HEK293T (cell line): ENCODE data around the gene CIB1.

Experiments used
- CTCF ChIA-PET: fragments of 350-600 bp; formaldehyde crosslinking; extraction: SDS; loops from one replicate; lab custom pipeline; 2021; ENCODE audit warnings: antibody characterized with exemption, inconsistent platforms; lab: Yijun Ruan, JAX
- POLR2A ChIA-PET: fragments of 350-600 bp; formaldehyde crosslinking; extraction: SDS; loops from one replicate; lab custom pipeline; 2020; ENCODE audit warnings: antibody characterized with exemption, inconsistent platforms; lab: Yijun Ruan, JAX
- DNase-seq: peaks from one replicate; pipeline ENCODE4 v3.0.0; 2012; ENCODE audit warnings: mixed read lengths; ENCODE audit errors: extremely low spot score
- ARNT ChIP-seq: fragments of 450-650 bp; IDR thresholded peaks from 2 replicates; pipeline ENCODE4 v1.6.1; 2017; ENCODE audit warnings: mild to moderate bottlenecking
- BHLHE40 ChIP-seq: fragments of 450-650 bp; IDR thresholded peaks from 2 replicates; pipeline ENCODE4 v1.6.1; 2016; ENCODE audit warnings: mild to moderate bottlenecking, moderate library complexity, borderline replicate concordance
- CTBP1 ChIP-seq: fragments of 450-650 bp; IDR thresholded peaks from 2 replicates; pipeline ENCODE4 v1.6.1; 2016; ENCODE audit warnings: borderline replicate concordance
- ELF4 ChIP-seq: fragments of 450-650 bp; IDR thresholded peaks from 2 replicates; pipeline ENCODE4 v1.6.1; 2017; ENCODE audit warnings: antibody characterized with exemption
- FOXA1 ChIP-seq: fragments of 450-650 bp; IDR thresholded peaks from 2 replicates; pipeline ENCODE4 v1.6.1; 2016; ENCODE audit warnings: mild to moderate bottlenecking
- FOXK2 ChIP-seq: fragments of 450-650 bp; IDR thresholded peaks from 2 replicates; pipeline ENCODE4 v1.6.1; 2016; ENCODE audit warnings: mild to moderate bottlenecking
- FOXM1 ChIP-seq: fragments of 450-650 bp; IDR thresholded peaks from 2 replicates; pipeline ENCODE4 v1.6.1; 2017; ENCODE audit warnings: mild to moderate bottlenecking, borderline replicate concordance
- HDGF ChIP-seq: fragments of 450-650 bp; IDR thresholded peaks from 2 replicates; pipeline ENCODE4 v1.6.1; 2017; ENCODE audit warnings: antibody characterized with exemption, borderline replicate concordance
- L3MBTL2 ChIP-seq: fragments of 450-650 bp; conservative IDR thresholded peaks from 2 replicates; pipeline ENCODE4 v1.6.1; 2016; ENCODE audit warnings: mild to moderate bottlenecking
- LEF1 ChIP-seq: fragments of 450-650 bp; IDR thresholded peaks from 2 replicates; pipeline ENCODE4 v1.6.1; 2017; ENCODE audit warnings: mild to moderate bottlenecking, borderline replicate concordance
- NFRKB ChIP-seq: fragments of 450-650 bp; IDR thresholded peaks from 2 replicates; pipeline ENCODE4 v1.6.1; 2016; ENCODE audit warnings: mild to moderate bottlenecking, moderate library complexity
- SP1 ChIP-seq: fragments of 450-650 bp; IDR thresholded peaks from 2 replicates; pipeline ENCODE4 v1.6.1; 2017
- SUZ12 ChIP-seq: fragments of 450-650 bp; IDR thresholded peaks from 2 replicates; pipeline ENCODE4 v1.6.1; 2016; ENCODE audit warnings: mild to moderate bottlenecking
- TARDBP ChIP-seq: fragments of 450-650 bp; IDR thresholded peaks from 2 replicates; pipeline ENCODE4 v1.6.1; 2016
- ZNF384 ChIP-seq: fragments of 450-650 bp; IDR thresholded peaks from 2 replicates; pipeline ENCODE4 v1.6.1; 2016
- TF ChIP-seq, protein P1 (sequence below): fragments of 450-650 bp; IDR thresholded peaks from 2 replicates; pipeline ENCODE4 v1.6.1; 2016

The CIB1 gene

DNA sequence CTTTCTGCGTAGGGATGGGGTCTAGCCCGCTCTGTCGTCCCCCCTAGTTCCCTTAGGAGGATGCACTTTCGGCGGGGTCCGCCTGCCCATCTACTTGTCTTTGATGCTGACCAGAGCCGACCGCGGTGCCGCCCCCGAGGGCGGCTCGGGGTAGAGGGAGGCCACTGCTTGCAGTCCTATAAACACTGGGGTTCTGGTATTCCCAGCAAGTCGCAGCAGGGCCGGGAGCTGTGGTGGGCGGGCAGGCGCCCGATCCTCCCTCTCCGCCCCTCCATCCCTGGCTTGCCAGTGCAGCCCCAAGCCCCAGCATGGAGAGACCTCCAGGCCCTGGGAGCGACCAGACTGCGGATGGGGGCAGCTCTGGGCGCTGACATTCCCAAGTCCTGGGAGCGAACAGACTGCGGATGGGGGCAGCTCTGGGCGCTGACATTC is 31.8 kb downstream of the CIB1 start:
- DNase-seq, result peak; percentile 38
- POLR2A ChIA-PET, result interaction anchor here (1.2 to 2.9 kb wide), 7 partner anchors 11 to 289 kb away, joined by 3 to 18 read pairs (median 5); partner anchors contain the start of genes ARPIN, CIB1, GDPGP1 and TTLL13
- TF ChIP-seq FOXA1 (no peak), SP1 (no peak), NFRKB (no peak), HDGF (no peak), TARDBP (no peak), L3MBTL2 (no peak)
- CTCF ChIA-PET, result interaction anchor here (1.3 to 1.9 kb wide), 2 partner anchors 31 to 59 kb away, joined by 3 to 8 read pairs; no protein-coding TSS in a partner anchor

DNA sequence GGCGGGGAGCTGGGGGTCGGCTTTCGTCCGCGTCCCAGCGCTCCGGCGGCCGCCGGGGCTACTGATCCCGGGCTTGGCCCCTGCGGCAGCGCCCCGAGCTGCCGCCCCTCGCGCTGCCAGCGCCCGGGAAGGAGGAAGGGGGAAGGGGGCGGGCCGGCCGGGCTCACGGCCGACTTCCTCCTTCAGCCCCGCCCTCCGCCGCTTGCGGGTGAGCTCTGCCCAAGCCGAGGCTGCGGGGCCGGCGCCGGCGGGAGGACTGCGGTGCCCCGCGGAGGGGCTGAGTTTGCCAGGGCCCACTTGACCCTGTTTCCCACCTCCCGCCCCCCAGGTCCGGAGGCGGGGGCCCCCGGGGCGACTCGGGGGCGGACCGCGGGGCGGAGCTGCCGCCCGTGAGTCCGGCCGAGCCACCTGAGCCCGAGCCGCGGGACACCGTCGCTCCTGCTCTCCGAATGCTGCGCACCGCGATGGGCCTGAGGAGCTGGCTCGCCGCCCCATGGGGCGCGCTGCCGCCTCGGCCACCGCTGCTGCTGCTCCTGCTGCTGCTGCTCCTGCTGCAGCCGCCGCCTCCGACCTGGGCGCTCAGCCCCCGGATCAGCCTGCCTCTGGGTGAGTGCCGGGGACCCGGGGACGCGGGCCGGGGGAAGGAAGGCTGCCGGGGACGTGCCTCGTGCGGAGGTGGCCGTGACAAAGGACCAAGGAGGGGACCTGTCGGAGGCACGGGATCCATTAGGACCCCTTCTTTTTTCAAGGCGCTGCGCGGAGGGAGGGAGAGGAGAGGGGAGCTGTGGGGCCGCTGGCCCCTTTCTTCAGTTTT is 32.4 kb downstream of the CIB1 start, which contains the start of gene SEMA4B:
Gene SEMA4B (plus strand): TSS at position 201 of the 814 bp plus-strand sequence. CDS start 249 bp downstream, at position 450.
- ChIA-PET CTCF (interaction anchor here (0.7 to 2.6 kb wide), 5 partner anchors 13 to 59 kb away, joined by 3 to 8 read pairs (median 3); no protein-coding TSS in a partner anchor), POLR2A (interaction anchor here (0.7 to 2.9 kb wide), 21 partner anchors 9 to 289 kb away, joined by 3 to 20 read pairs (median 5); partner anchors contain the start of genes ARPIN, CIB1, GDPGP1 and IDH2)
- DNase-seq, result peak; percentile 87
- no peak for TF ChIP-seq SP1
- no peak for TF ChIP-seq ZNF384
- TF ChIP-seq TARDBP, result no peak
- TF ChIP-seq FOXK2, result no peak
- TF ChIP-seq SUZ12, result no peak
- TF ChIP-seq L3MBTL2, result no peak
- TF ChIP-seq, protein P1, sequence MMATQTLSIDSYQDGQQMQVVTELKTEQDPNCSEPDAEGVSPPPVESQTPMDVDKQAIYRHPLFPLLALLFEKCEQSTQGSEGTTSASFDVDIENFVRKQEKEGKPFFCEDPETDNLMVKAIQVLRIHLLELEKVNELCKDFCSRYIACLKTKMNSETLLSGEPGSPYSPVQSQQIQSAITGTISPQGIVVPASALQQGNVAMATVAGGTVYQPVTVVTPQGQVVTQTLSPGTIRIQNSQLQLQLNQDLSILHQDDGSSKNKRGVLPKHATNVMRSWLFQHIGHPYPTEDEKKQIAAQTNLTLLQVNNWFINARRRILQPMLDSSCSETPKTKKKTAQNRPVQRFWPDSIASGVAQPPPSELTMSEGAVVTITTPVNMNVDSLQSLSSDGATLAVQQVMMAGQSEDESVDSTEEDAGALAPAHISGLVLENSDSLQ, result no peak
- no peak for TF ChIP-seq ELF4
- TF ChIP-seq ARNT, result no peak
- TF ChIP-seq LEF1, result no peak
- no peak for TF ChIP-seq NFRKB
- TF ChIP-seq CTBP1, result no peak
- TF ChIP-seq FOXA1, result no peak
- no peak for TF ChIP-seq BHLHE40
- TF ChIP-seq HDGF, result no peak
- TF ChIP-seq FOXM1, result no peak

DNA sequence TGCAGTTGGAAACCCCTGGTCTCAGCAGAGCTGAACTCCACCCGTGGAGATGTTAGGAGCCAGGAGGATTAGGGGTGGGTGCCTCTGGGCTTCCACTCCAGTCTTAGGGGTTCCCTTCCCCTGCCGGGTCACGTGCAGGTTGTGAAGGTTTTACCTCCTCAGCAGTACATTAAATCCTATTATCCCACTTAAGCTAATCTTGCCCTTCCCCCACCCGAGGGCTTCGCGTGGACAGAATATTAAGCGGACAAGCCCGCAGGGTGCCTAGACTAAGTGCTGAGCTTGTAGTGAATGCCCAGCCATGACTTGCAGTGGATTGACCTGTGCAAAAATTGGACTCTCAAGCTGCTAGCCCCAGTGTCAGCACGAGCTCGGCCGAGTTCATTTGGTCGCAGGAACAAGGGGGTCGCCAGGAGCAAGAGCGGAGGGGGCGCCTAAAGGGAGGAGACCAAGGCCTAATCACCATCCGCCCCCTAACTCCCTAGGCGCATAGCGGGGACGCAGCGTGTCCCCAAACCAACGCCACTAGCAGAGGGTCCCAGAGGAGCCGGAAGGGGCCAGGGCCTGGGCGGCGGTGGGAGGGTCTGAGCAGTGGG is 33.1 kb downstream of the CIB1 start:
- no peak for DNase-seq
- ChIA-PET CTCF (interaction anchor here (0.7 to 2.6 kb wide), 7 partner anchors 14 to 58 kb away, joined by 3 to 8 read pairs (median 3); no protein-coding TSS in a partner anchor), POLR2A (interaction anchor here (0.6 to 2.9 kb wide), 21 partner anchors 10 to 288 kb away, joined by 3 to 20 read pairs (median 5); partner anchors contain the start of genes ARPIN, CIB1, GDPGP1 and IDH2)
- TF ChIP-seq FOXA1, result no peak
- TF ChIP-seq L3MBTL2, result no peak
- no peak for TF ChIP-seq NFRKB
- TF ChIP-seq BHLHE40, result no peak
- TF ChIP-seq CTBP1, result no peak
- TF ChIP-seq LEF1, result no peak
- TF ChIP-seq TARDBP, result no peak
- no peak for TF ChIP-seq HDGF
- no peak for TF ChIP-seq ZNF384
- no peak for TF ChIP-seq ELF4
- TF ChIP-seq, protein P1, result no peak
- no peak for TF ChIP-seq FOXK2
- no peak for TF ChIP-seq FOXM1

DNA sequence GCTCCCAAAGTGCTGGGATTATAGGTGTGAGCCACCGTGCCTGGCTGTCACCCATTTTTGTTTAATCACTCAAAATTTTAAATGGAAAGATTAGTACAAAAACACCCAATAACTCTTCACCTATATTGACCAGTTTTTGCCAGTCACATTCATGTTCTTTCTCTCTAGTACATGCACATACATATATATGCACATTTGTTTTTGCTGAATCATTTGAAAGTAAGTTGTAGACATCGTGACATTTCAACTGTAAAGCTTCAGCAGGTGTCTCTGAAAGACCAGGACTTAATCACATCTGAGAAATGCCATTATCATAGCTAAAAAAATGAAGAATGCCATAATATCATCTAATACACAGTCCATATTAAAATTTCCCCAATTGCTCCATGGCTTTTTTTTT is 39.1 kb downstream of the CIB1 start:
- CTCF ChIA-PET, result no interaction called here
- no peak for TF ChIP-seq ELF4
- TF ChIP-seq NFRKB, result no peak
- no peak for TF ChIP-seq SUZ12
- TF ChIP-seq FOXA1, result no peak
- TF ChIP-seq LEF1, result no peak
- no peak for TF ChIP-seq FOXK2
- TF ChIP-seq L3MBTL2, result no peak
- no peak for TF ChIP-seq SP1
- no peak for TF ChIP-seq CTBP1
- TF ChIP-seq, protein P1, result no peak
- TF ChIP-seq FOXM1, result no peak
- TF ChIP-seq TARDBP, result no peak
- no peak for TF ChIP-seq ZNF384
- TF ChIP-seq BHLHE40, result no peak
- TF ChIP-seq ARNT, result no peak
- no peak for TF ChIP-seq HDGF

DNA sequence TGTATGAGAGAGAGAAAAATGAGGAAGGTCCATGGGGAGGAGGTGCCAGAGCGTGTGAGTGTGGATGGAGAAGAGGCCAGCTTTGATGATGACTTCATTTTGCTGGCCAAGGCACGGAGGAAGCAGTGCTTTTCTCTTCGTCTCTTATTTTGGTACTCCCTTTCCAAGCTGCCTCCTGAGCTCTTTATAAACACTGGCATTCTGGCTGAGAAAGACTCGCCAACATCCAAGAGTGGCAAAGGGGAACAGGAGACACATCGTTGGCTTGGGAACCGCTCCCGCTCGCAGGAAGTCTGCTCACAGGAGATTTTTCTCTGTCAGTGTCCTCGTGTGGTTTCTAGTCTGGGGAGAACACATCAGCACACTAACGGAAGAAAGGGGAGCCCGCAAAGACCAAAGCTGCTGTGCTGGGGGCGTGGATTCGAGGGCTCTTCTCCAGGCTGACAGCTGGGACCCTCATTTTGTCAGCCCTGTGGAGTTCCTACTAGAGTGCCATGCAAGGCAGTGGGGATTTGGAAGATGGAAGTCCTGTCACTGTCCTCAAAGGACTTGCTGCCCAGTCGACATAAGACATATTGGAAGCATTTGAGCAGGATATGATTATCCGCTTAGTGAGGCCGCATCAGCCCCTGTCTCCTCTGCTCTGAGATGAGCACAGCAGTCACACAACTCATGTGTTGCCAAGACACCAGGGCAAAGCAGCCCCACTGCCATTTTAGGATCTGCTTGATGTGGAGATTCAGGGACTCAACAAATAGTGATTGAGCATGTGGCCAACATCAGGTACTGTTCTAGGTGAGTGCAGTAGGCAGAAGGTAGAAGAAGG is 40.6 kb downstream of the CIB1 start:
- TF ChIP-seq ELF4, result no peak
- TF ChIP-seq SUZ12, result no peak
- no peak for TF ChIP-seq FOXK2
- TF ChIP-seq LEF1, result no peak
- TF ChIP-seq L3MBTL2, result no peak
- no peak for TF ChIP-seq ARNT
- no peak for TF ChIP-seq FOXM1
- no peak for TF ChIP-seq ZNF384
- TF ChIP-seq, protein P1, result no peak
- no peak for TF ChIP-seq BHLHE40
- no peak for TF ChIP-seq HDGF
- no peak for TF ChIP-seq NFRKB
- TF ChIP-seq SP1, result no peak
- POLR2A ChIA-PET, result no interaction called here
- CTCF ChIA-PET, result no interaction called here
- DNase-seq, result no peak

More for the DNA sequence above, 39.1 kb downstream of the CIB1 start:
- DNase-seq, result no peak
- POLR2A ChIA-PET, result no interaction called here
